ENCODE results near the gene CIRBP.

CIRBP gene

DNA sequence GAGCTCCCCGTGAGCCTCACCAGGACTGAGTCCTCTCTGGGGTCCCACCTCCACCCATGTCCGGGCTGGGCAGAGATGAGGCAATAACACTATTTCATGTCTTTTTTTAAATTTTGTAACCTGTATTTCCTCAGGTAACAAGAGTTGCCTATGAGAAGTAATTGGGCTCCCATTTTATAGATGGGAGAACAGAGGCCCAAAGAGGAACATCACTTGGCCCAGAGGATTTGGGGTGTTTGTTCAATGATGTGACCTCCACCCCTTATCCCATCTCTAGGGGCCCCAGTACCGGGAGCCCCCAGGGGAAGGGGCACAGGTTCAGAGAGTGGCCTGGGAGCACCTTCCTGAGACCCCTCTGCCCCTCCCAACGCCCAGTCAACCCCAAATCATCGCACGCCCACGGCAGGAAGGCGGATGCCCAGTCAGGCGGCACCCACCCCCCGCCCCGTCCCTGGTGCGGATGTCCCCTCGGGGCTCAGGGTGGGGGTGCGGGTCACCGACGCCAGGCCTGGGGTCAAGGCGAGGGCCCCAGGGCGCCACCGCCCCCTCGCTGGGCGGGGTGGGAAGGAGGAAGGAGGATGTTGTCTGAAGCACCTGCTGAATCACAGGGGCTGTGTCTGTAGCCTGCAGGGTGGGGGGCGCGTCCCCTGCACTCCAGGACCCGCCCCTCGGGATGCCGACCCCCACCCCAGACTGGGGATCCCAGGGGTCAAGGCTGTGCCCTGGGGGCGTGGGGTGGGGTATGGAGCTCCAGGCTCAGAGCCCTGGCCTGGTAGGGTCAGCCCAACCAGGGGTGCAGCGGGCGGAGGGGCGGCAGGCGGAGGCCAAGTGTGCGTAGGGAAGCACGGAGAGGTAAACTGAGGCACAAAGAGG is 9.0 kb upstream of the CIRBP start:
- H3K4me3 ChIP-seq (replicated peaks in 1 of 2; ENCODE audit: low read depth in 2 of 2, low read length in 2 of 2): peak overlapping the region in 1 of 2 donors; percentile 2
- no peak for TF ChIP-seq CTCF (IDR thresholded peaks at IDR 0.05; ENCODE audit: low read depth, low read length)
- peak in 1 of 2 donors; percentile 48 for DNase-seq (ENCODE audit: low read depth in 2 of 2)

DNA sequence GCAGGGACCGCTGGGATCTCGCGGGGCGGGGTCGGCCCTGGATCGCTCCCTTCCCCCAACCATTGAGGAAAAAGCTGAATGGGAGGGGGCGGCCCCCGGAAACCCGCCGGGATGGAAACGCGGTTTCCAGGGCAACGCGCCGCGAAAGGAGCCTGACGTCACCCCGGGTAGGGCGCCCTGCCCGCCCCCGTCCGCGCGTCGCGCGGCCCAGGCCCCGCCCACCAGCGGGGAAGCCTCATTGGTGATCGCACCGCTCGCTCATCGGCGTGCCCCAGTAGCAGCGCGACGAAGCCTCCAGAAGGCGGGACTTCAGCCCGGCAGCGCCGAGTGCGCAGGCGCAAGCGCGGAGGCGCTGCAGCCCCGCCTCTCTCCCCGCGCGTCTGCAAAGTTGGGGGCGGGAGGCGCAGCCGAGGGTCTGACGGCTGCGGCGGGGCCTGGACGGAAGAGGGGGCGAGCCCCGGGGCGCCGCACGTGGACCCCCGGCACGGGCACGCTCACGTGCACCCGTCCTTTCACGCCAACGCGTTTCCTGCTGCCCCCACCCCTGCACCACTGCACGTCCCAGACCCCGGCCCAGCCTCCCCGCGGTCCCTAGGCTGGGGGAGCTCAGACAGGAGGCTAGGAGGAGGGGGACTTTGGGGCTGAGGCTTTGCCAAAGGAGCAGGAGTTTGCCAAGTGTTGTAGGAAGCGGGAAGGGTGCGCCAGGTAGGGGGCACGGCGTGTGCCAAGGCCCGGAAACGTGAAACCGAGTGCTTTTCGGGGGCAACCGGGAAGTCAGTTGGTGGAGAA is 8.2 kb upstream of the CIRBP start:
- TF ChIP-seq CTCF (IDR thresholded peaks at IDR 0.05; ENCODE audit: low read depth, low read length): no peak
- peak; percentile 97 to 98 for DNase-seq (ENCODE audit: low read depth in 2 of 2)
- peak overlapping the region; percentile 51 to 64 for H3K4me3 ChIP-seq (replicated peaks in 1 of 2; ENCODE audit: low read depth in 2 of 2, low read length in 2 of 2)

DNA sequence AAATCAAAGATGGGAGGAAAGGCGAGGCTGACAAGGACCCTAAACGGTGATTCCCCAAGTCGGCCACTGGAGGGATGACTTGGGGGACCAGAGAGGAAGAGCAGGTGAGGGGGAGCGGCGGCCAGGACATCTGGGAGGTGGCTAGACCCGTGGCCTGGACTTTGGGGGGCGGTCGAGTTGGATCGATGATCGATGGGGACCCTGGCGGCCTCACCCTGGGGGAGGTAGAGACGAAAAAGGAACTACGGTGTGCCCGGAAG is 7.7 kb upstream of the CIRBP start:
- peak overlapping the region; percentile 51 to 64 for H3K4me3 ChIP-seq (replicated peaks in 1 of 2; ENCODE audit: low read depth in 2 of 2, low read length in 2 of 2)
- peak; percentile 25 for TF ChIP-seq CTCF (IDR thresholded peaks at IDR 0.05; ENCODE audit: low read depth, low read length)
- no peak for DNase-seq (ENCODE audit: low read depth in 2 of 2)

DNA sequence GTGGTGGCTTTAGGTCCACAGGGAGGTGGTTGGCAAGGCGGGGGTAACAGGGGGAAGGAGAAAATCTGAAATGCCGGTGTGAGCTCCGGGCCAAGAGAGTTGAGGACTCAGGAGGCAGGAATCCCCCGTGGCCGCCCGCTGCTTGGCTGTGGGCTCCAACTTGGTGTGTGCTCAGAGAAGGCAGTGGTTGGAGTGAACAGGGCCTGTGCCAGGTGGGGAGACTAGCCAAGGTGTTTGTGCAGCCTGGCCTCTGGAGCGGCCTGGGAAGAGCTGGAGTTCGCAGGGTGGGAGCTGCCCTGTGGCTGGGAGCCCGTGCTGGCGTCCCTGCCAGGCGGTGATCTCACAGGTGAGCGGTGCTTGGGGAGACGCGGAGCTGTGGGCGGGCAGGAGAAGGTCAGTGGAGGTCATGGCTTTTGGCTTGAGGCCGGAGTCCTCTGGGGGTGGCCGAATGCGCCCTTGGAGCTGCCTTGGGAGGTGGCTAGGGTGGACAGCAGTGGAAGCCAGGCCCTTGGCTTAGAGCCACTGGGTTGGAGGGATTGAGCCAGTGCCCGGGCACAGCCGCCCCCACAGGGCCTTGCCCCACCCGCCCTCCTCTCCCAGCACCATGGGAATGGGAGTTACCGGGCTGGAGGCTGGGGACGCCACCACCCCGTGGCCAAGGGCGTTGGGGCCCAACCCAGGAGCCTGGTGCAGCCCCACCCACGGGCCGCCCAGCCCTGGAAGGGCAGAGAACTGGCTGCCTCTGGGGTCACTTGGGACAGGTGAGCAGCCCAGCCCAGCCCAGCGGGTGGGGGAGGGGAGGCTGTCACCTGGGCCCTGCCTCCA is 7.1 kb upstream of the CIRBP start:
- DNase-seq (ENCODE audit: low read depth in 2 of 2): peak; percentile 39 to 58
- no peak for TF ChIP-seq CTCF (IDR thresholded peaks at IDR 0.05; ENCODE audit: low read depth, low read length)
- H3K4me3 ChIP-seq (replicated peaks in 1 of 2; ENCODE audit: low read depth in 2 of 2, low read length in 2 of 2): peak overlapping the region; percentile 51 to 64

DNA sequence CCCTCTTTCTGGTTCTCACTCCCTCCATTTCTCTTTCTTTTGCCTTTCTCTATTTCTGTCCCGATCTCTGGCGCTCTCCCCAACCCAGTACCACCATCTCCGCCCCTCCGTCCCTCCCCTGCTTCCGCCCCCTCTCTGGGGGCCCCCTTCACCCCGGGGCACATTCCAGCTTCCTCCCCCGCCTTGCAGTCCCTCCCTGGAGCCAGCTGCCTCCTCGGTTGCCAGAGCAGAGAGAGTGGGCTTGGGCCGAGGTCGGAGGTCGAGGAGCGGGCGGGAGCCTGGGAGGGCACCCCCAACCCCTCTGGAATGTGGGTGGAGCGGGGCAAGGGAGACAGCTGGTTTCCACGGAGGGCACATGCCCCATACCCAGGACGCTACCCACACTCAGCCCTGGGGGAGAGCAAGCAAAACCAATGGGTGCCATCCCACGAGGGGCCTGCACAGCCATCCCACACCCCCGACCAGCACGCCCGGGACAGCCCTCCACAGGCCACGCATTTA is 6.5 kb upstream of the CIRBP start:
- no peak for TF ChIP-seq CTCF (IDR thresholded peaks at IDR 0.05; ENCODE audit: low read depth, low read length)
- H3K4me3 ChIP-seq (replicated peaks in 1 of 2; ENCODE audit: low read depth in 2 of 2, low read length in 2 of 2): no peak overlapping the region
- DNase-seq (ENCODE audit: low read depth in 2 of 2): peak in 1 of 2 donors; percentile 40

GRCh38 chr19:1263188-1263587 is 5.9 kb upstream of the CIRBP start:
- no peak overlapping the region for H3K4me3 ChIP-seq (replicated peaks in 1 of 2; ENCODE audit: low read depth in 2 of 2, low read length in 2 of 2)
- no peak for TF ChIP-seq CTCF (IDR thresholded peaks at IDR 0.05; ENCODE audit: low read depth, low read length)
- no peak for DNase-seq (ENCODE audit: low read depth in 2 of 2)

All from cardiac fibroblast (primary cell).